Adrenal gland (tissue), 5 donors: ENCODE measurements around the gene SELENOM.

Experiments used
- CTCF ChIP-seq, 6 experiments: fragments of 450-650 bp in 4 of 6; fragments of 200-600 bp in 2 of 6; sonication (generic) in 1 of 6; IDR thresholded peaks; 1 replicate in 5 of 6; 2 replicates in 1 of 6; pipeline versions ENCODE4 v1.5.1 to v1.8.0; 2016 to 2021; ENCODE audit warnings: antibody characterized with exemption in 6 of 6, mild to moderate bottlenecking in 2 of 6, moderate library complexity in 1 of 6
- POLR2A ChIP-seq, 2 donors: fragments of 450-650 bp; IDR thresholded peaks; one replicate each; pipeline ENCODE4 v1.6.1; 2017; ENCODE audit warnings: antibody characterized with exemption in 2 of 2, mild to moderate bottlenecking in 2 of 2, moderate library complexity in 1 of 2
- donor health status: DM: no; HTN: no; CAD: no.

GRCh38 chr22:31055635-31056159 is 51.7 kb downstream of the SELENOM start:
- no peak for TF ChIP-seq CTCF (IDR thresholded peaks at IDR 0.05)
- no peak for TF ChIP-seq POLR2A (IDR thresholded peaks at IDR 0.05)
